Activated B cell treated with CpG ODN at 0.5 μM for 24 hours (primary cell): ENCODE measurements around the gene SIPA1L3. TPM values are rescaled to one million over a fixed set of nuclear protein-coding genes. Genes with fewer than 3 reads are reported as not detected.

ENCODE experiments used
- ATAC-seq: fragments of 200-7000 bp; cut with Tn5 transposase; one replicate; pipeline ENCODE4 v1.10.0; 2021; ENCODE audit warnings: low read depth, mild to moderate bottlenecking, moderate library complexity
- CTCF ChIA-PET: fragments of 350-600 bp; sonication (Branson Sonifier 250); formaldehyde crosslinking; loops from one replicate; lab custom pipeline; 2021; ENCODE audit warnings: antibody characterized with exemption; lab: Charles Lee
- POLR2A ChIA-PET: fragments of 350-600 bp; sonication (Branson Sonifier 250); formaldehyde crosslinking; loops from one replicate; lab custom pipeline; 2021; ENCODE audit warnings: antibody characterized with exemption; lab: Charles Lee
- DNase-seq: peaks from one replicate; pipeline ENCODE4 v3.0.0; 2022
- H3K27ac Mint-ChIP-seq: one replicate; pipeline ENCODE4 v1.8.0; 2020; ENCODE audit warnings: mixed read lengths
- H3K27me3 Mint-ChIP-seq: one replicate; pipeline ENCODE4 v1.8.0; 2021; ENCODE audit warnings: mixed read lengths
- H3K36me3 Mint-ChIP-seq: one replicate; pipeline ENCODE4 v1.8.0; 2021; ENCODE audit warnings: low read depth, mixed read lengths
- H3K4me1 Mint-ChIP-seq: one replicate; pipeline ENCODE4 v1.8.0; 2021; ENCODE audit warnings: mixed read lengths
- H3K4me3 Mint-ChIP-seq: one replicate; pipeline ENCODE4 v1.8.0; 2020; ENCODE audit warnings: mild to moderate bottlenecking, mixed read lengths
- H3K9me3 Mint-ChIP-seq: one replicate; pipeline ENCODE4 v1.8.0; 2020; ENCODE audit warnings: mixed read lengths
- CTCF ChIP-seq: fragments of 200-600 bp; IDR thresholded peaks from one replicate; pipeline ENCODE4 v1.8.0; 2022; ENCODE audit warnings: antibody characterized with exemption, mild to moderate bottlenecking
- intact Hi-C: fragments of 100-400 bp; cut with micrococcal nuclease; formaldehyde crosslinking; loops from one replicate; pipeline ENCODE4 v1.15.1; 2024
- total RNA-seq: library from RNA; stranded (reverse); gene quantifications from 2 replicates; pipeline ENCODE4 v1.2.3, GENCODE V29; 2022

The SIPA1L3 gene
- total RNA-seq, 1 donor from 2014 or later, result 145 TPM

- ATAC-seq (no peak), DNase-seq (no peak)
- H3K4me1 Mint-ChIP-seq, result peaks cover 66% of the 10 kb centered on the region
- intact Hi-C loops, result no loop called here
- POLR2A ChIA-PET, result interaction anchor here (0.7 to 2.2 kb wide), 3 partner anchors 15 to 23 kb away, joined by 5 to 11 read pairs (median 7); no protein-coding TSS in a partner anchor
- CTCF ChIA-PET, result interaction anchor here (0.7 kb wide), 1 partner anchor 46 kb away, joined by 5 read pairs; no protein-coding TSS in a partner anchor
- no peak for TF ChIP-seq CTCF
- H3K27me3 Mint-ChIP-seq, result no peaks in the 10 kb centered on the region
- peaks cover 24% of the 10 kb centered on the region for H3K36me3 Mint-ChIP-seq
- H3K9me3 Mint-ChIP-seq, result no peaks in the 10 kb centered on the region
- peak overlapping the region; percentile 90 for H3K27ac Mint-ChIP-seq
- H3K4me3 Mint-ChIP-seq, result no peak overlapping the region
Measured at GRCh38 chr19:37948362-37948761, 41.4 kb downstream of the SIPA1L3 start.

GRCh38 chr19:37950471-37951175, 43.6 kb downstream of the SIPA1L3 start:
- no peak for TF ChIP-seq CTCF
- intact Hi-C loops, result loop anchor here (2.0 kb wide), 1 partner anchor 18 kb away; no protein-coding TSS in a partner anchor
- peaks cover 18% of the 10 kb centered on the region for H3K36me3 Mint-ChIP-seq
- peak overlapping the region; percentile 90 for H3K27ac Mint-ChIP-seq
- no peak for ATAC-seq
- H3K4me3 Mint-ChIP-seq, result peak overlapping the region; percentile 72
- H3K4me1 Mint-ChIP-seq, result peaks cover 76% of the 10 kb centered on the region
- ChIA-PET POLR2A (interaction anchor here (0.6 to 2.2 kb wide), 8 partner anchors 16 to 80 kb away, joined by 3 to 7 read pairs (median 4); partner anchors contain the start of gene SIPA1L3), CTCF (interaction anchor here (0.6 to 0.9 kb wide), 2 partner anchors 11 to 13 kb away, joined by 3 read pairs; no protein-coding TSS in a partner anchor)
- no peaks in the 10 kb centered on the region for H3K9me3 Mint-ChIP-seq
- H3K27me3 Mint-ChIP-seq, result no peaks in the 10 kb centered on the region
- no peak for DNase-seq

GRCh38 chr19:37951816-37952210, 44.8 kb downstream of the SIPA1L3 start:
- H3K27ac Mint-ChIP-seq, result peak overlapping the region; percentile 90
- intact Hi-C loops, result loop anchor here (2.0 kb wide), 1 partner anchor 19 kb away; no protein-coding TSS in a partner anchor
- no peaks in the 10 kb centered on the region for H3K9me3 Mint-ChIP-seq
- no peak for TF ChIP-seq CTCF
- ChIA-PET POLR2A (interaction anchor here (0.7 to 2.4 kb wide), 6 partner anchors 15 to 475 kb away, joined by 3 to 11 read pairs (median 6); no protein-coding TSS in a partner anchor), CTCF (interaction anchor here (0.8 to 2.1 kb wide), 2 partner anchors 20 to 23 kb away, joined by 3 to 6 read pairs; no protein-coding TSS in a partner anchor)
- H3K27me3 Mint-ChIP-seq, result no peaks in the 10 kb centered on the region
- ATAC-seq, result no peak
- peak overlapping the region; percentile 72 for H3K4me3 Mint-ChIP-seq
- H3K4me1 Mint-ChIP-seq, result peaks cover 86% of the 10 kb centered on the region
- DNase-seq, result no peak
- peaks cover 23% of the 10 kb centered on the region for H3K36me3 Mint-ChIP-seq

GRCh38 chr19:37953171-37953917, 46.3 kb downstream of the SIPA1L3 start:
- TF ChIP-seq CTCF, result no peak
- Mint-ChIP-seq H3K4me3 (peak overlapping the region; percentile 11), H3K4me1 (peaks cover 88% of the 10 kb centered on the region), H3K9me3 (no peaks in the 10 kb centered on the region), H3K27ac (peak overlapping the region; percentile 84), H3K27me3 (no peaks in the 10 kb centered on the region), H3K36me3 (peaks cover 18% of the 10 kb centered on the region)
- DNase-seq (no peak), ATAC-seq (no peak)
- intact Hi-C loops, result no loop called here
- ChIA-PET POLR2A (interaction anchor here (0.6 to 2.4 kb wide), 8 partner anchors 9 to 229 kb away, joined by 3 to 7 read pairs (median 4); partner anchors contain the start of gene WDR87), CTCF (interaction anchor here (1.1 to 2.1 kb wide), 2 partner anchors 21 to 33 kb away, joined by 3 to 6 read pairs; no protein-coding TSS in a partner anchor)
